NCI-H2227 (cell line): ENCODE data around the gene FAM20B.
A peak's percentile ranks its signal among the peaks of the same experiment; 100 is the strongest.

Experiments
- DNase-seq: peaks from one replicate; lab custom pipeline; 2025; ENCODE audit not compliant: unreplicated experiment; lab: John Stamatoyannopoulos, UW

The FAM20B gene

DNA sequence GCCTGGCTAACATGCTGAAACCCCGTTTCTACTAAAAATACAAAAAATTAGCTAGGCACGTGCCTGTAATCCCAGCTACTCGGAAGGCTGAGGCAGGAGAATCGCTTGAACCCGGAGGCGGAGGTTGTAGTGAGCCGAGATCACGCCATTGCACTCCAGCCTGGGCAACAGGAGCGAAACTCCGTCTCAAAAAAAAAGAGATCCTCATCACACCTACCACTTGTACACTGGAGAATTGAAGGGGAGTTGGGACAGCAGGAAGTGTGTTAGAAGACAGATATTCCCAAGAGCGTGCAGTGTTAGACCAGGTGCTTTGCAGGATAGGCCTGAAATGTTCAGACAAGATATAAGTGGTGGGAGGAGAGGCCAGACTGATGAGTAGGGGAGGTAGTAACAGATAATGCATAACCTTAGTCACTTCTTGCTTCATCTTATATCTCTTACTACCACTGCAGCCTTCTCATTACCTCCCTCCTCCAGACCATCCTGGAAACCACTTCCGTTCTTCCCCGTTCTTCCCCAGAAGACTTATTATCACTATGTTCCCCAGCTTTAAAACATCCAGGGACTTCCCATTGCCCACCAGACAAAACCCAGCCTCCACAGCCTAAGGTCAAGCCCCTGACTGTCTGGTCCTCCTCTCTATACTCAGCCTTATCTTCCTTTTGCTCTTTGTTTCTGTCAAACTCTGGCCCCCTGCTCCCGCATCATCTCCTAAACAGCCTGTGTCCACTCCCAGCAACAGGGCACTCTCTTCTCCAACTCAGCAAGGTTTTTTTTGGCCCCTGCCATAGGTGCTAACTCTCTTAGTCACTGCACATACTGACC is 21.3 kb downstream of the FAM20B start:
- no peak for DNase-seq

DNA sequence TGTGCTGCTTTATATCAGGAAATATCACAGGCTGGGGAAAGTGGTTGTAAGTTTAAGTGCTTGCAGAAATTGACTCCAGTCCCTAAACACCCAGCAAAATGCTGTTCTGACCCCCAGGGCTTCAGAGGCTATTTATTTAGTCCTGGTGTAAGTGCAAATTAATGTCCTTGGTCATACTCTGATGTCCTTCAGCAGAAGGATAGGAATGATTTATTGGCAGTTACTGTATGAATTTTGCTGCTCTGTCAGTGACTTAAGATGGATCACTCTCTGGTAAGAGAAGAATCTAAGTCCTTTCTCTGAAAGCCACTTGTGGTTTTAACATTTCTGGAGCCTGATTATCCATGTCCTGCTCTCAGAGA is 21.9 kb downstream of the FAM20B start:
- peak; percentile 57 for DNase-seq

DNA sequence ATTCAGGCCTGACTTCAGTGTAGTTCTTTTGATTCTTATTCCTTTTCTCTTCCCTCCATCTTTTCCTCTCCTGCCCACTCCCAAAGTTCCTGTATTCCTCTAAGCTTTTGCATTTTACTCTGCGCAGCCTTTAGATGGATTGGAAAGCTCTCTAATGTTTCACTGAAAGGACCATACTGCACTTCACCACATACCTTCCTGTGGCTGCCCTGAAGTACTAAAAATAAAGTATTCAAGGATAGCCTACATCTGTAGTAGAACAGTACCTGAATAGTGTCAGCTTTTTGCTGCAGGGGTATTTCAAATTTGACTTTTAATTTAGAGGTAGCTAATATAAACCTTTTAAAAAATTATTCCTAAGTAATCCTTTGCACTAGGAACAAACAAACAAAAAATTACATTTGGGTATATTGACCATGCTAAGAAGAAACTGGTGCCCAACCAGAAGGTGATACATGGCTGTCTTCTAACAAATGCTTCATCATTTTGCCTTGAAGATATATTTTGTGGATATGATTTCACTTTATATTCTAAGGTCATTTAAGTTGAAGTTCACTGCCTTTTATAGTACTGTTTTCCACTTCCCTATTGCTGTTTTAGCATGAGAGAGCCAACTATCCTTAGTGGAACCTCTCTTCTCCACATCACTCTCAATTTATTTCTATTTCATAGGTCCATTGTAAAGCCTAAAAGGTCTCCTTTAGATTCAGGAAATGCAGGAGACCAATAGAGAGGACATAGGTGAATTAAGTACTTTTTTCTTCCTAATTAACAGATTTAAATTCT is 22.8 kb downstream of the FAM20B start:
- DNase-seq = no peak

DNA sequence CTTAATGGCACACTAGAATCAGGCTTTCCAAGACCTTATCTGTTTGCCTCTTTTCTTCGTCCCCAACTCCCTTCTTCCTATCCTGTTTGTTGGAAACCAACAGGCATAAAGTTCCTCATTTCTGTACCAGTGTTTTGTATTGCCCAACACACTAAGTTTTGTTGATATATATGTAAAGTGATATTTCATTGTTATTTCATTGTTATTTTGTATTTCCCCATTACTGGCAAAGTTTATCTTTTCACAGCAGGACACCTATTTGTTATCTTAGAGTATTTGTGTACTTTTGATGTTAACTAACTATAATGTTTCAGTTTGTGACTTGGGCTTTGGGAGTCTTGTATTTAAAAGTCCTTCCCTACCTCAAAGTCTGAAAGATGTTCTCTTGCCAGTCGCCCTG is 27.1 kb downstream of the FAM20B start:
- DNase-seq = no peak

DNA sequence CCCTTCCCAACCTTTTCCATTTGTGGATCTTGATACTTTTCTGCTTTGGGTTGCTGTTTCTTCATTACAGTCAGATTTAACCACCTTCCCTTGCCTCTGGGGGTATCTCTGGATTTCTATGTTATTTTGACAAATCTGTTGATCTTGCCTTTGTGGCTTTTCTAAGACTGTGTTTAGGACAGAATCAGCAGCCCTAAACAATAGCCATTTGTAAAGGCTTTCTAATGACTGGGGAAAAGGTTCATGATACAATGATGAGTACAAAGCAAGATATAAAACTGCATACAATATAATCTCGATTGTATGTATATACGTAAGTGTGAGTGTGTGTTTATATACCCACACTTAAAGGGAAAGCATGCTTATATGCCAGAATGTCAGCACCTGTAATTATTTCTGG is 27.8 kb downstream of the FAM20B start:
- no peak for DNase-seq

DNA sequence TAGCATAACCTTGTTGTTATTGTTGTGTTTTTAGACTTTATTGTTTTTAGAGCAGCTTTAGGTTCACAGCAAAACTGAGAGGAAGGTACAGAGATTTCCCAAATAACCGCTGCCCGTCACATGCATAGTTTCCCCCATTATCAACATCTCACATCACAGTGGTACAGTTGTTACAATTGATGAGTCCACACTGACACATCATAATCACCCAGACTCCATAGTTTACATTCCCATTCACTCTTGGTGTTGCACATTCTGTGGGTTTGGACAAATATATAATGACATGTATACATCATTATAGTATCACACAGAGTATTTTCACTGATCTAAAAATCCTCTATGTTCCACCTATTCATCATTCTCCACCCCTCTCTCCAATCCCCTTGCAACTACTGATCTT is 30.2 kb downstream of the FAM20B start:
- DNase-seq = no peak

DNA sequence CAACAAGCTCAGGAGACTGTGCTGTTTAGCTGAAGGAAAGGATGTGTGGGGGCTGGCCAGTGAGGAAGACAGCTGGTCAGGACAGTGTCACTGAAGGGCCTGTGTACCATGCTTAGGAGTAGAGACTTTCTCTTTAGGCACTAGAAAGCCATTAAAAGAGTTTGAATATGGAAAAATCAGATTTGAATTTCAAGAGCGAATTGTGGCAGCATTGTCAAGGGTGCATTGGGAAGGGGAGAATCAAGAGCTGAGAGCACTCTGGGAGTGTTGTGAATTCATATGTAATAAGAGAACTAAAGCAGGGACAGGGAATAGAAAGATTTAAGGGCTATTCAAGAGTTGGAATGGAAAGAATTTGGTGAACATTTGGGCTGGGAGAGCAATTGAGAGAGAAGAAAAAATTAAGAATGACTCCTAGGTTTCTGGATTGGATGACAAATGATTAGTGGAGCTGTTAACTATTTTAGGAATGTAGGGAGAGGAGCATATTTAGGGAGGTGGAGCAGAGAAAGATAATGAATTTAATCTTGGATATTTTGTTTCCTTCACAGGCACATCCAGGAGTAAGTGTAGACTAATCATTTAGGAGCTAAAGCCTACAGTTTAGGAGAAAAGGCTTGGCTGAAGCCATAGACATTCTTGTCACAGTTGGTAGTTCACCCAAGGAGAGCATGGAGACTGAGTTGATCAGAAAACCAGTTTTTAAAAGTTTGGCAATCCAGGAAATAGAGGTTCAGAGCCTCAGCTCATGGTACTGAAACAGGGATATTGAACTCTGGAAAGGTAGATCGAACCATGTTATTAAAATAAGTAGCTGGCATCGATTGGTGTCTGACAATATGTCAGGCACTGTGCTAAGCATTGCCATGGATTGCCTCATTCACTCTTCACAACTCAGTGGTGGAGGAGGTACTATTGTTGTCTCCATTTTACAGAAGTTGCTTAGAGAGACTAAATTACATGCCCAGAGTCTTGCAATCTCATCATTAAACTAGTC is 33.1 kb downstream of the FAM20B start:
- no peak for DNase-seq

DNA sequence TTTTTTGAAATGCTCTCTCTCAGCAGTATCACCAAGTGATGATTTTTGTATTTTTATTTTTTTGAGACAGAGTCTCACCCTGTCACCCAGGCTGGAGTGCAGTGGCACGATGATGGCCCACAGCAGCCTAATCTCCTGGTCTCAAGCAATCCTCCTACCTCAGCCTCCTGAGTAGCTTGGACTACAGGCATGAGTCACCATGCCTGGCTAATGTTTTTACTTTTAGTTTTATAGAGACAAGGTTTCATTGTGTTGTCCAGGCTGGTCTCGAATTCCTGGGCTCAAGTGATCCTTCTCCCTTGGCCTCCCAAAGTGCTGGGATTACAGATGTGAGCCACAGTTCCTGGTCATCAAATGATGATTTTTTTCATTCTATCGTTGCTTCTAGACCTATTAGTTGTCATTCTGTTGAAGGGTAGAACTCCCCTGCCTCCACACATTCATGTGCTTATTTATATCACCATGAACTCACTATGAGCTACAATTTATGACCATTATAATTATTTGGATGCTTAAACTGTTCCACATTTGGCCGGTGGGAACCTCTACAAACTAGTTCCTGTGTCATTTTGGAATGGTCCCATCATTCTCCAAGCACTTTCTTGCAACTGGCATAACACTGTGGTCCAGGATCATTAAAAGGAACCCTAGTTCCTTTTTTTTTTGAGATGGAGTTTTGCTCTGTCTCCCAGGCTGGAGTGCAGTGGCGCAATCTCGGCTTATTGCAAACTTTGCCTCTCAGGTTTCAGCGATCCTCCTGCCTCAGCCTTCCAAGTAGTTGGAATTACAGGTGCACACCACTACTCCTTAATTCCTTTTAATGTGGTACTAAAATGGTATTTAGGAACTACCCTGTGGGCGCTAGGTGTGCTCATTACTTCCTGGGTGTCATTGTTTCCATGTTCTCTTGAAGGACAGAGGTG is 35.9 kb downstream of the FAM20B start:
- no peak for DNase-seq

DNA sequence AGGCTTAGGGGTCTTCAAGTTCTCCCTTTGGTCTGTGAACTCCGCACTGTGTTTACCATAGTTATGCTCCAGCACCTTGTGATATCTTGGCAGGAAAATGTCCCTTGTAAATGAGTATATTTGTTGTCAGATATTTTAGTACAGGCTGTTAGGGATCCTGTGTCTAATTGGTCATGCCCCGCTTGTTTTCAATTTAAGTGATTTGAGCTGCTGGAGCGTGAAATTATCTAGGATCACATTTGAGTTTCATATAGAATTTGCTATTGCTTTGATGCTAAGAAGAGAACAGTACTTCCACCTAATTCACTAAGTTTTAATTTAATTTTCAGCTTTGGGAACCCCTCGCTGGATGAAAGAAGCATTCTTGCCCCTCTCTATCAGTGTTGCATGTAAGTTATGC is 40.8 kb downstream of the FAM20B start:
- no peak for DNase-seq

DNA sequence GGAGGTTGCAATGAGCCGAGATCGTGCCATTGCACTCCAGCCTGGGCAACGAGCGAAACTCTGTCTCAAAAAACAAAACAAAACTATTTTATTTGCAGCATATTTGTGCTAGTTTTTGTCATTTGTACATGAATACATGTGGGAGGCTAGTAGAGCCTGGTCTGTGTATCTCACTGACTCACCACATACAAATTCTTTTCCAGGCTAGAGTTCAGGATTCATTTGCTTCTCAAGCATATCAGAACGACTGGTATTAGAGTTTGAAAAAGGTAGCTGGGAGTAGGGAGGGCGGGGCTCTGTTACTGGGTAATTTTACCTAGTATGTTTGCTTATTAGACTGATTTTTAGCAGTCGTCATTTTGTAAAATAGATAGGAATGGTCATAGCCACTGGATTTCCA is 51.7 kb downstream of the FAM20B start:
- no peak for DNase-seq

DNA sequence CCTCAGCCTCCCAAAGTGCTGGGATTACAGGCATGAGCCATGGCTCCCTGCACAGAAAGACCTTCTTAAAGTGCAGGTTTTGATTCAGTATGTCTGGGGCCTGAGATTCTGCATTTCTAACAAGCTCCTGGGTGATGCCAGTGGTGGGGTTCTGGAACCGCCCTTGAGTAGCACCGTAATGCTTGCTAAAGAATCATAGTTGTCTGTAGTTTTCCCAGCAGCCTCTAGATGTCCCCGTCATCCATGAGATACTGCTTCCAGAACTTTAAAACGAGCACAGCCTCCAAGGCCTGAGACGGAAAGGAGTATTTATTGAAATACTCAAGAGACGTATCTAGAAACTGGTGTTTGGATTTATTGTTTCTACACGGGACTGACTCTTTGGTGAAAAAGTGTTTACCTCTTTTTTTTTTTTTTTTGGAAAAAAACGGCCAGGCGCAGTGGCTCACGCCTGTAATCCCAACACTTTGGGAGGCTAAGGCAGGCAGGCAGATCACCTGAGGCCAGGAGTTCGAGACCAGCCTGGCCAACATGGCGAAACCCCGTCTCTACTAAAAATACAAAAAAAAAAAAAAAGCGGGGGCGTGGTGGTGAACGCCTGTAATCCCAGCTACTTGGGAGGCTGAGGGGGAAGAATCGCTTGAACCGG is 53.5 kb downstream of the FAM20B start:
- DNase-seq = peak; percentile 75

DNA sequence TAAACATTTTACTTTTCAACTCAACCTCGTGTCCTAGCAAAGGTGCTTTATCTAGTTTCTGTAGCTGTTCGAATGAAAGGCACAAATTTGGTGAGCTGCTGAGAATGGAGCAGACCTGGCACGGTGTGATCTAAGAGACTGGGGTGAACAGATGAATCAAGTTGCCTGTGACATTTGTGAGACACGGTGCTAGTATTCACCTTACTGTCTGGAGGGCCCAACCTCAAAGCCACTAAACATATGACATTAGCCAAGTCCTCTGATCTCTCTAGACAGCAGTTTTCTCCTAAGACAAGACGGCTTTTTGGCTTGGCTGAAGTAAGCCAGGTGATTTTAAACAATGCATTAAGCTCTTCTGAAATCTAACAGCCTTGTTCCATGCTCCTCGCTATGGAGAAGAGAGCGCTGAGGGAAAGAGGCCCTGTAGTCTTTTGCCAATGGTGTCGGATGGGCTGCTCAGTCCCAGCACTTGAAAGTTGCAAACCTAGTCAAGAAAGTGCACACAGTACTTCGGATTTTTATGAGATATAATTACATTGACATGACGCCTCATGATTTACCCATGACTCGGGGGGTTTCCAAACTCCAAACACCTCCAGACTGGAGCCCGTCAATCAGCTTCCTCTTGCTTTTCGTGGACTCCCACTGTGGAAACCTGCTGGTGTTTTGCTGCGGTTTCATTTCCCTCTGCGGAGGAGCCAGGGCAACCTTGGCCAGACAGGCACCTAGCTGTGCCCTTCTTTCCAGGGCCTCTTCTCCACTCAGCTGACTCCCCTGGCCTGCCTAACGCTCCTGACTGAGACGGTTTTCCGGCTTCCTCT is 55.4 kb downstream of the FAM20B start:
- no peak for DNase-seq

DNA sequence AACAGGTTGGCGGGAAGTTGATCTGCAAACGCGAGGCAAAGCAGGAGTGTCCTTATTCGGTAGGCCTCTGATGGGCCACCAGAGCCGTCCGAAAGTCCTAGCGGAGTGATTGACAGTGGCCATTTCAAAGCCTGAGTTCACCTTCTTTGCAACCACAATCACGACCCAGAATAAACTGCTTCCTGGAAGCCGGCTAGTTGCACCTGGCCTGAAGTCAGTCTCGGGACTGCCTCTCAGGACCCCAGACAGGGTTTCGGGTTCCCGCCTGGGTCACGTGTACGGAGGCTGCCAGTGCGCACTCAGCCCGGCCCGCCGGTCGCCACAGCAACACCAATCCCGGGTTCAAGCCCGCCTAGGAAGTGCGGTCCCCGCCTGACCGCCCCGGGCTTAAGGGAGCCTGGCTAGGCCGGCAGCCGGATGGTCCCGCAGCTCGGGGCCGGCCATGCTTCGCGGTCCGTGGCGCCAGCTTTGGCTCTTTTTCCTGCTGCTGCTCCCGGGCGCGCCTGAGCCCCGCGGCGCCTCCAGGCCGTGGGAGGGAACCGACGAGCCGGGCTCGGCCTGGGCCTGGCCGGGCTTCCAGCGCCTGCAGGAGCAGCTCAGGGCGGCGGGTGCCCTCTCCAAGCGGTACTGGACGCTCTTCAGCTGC is 56.1 kb downstream of the FAM20B start, which contains the start of gene TOR3A:
Gene TOR3A, plus strand, starts transcription at position 384 of the 646 bp plus-strand sequence. Its CDS starts 59 bp downstream, at position 443.
- peak; percentile 84 for DNase-seq

DNA sequence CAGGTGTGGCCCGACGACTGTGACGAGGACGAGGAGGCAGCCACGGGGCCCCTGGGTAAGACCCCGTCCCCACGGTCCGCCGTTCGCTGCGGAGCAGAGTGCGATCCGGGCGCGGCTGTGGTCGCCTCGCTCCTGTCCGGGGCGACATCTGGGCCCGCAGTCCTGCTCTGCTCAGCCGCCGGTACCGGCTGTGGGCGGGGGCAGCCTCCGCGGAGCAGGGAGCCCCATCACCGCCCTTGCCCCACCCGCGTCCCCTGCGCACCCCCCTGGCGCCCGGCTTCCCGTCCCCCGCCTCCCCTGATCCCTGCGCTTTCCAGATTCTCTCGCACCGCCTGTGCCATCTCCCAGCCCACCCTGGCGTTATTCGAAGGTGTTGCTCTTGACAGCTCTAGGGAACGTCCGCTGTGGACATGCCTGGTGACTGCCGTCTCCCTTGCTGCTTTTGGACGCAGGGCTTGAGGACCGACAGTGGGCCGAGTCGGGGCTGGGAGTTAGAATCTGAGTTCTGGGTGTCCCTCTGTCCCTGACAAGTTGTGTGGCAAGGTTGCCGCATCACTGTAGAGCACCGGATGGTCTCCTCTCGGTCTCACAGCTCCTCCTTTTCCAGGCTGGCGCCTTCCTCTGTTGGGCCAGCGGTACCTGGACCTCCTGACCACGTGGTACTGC is 56.8 kb downstream of the FAM20B start:
- peak; percentile 47 for DNase-seq

DNA sequence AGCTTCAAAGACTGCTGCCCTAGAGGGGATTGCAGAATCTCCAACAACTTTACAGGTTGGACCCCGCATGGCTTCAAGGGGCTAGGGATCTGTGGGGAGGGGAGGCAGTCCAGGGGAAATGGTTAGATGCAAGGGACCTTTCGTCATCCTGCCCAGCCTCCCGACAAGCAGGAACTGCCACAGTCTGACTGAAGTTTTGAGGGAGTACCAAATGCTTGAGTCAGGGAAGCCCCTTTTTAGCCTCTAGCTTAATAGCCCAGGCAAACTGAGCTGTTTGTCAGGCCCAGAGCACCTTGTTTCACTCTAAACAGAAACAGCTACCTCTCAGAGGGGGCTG is 57.3 kb downstream of the FAM20B start:
- no peak for DNase-seq

DNA sequence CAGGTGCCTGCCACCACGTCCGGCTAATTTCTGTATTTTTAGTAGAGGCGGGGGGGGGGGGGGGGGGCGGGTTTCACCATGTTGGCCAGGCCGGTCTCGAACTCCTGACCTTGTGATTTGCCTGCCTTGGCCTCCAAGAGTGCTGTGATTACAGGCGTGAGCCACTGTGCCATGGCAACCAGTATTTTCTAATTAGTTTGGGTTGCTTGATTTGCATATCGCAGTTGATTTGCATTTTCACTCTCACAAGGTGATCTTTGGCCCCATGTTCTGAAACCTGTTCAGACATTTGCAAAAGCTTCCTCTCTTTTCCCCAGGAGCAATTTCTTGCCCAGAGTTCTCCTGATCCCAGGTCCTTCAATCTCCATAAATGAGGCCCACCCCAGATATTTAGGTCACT is 57.8 kb downstream of the FAM20B start:
- no peak for DNase-seq

DNA sequence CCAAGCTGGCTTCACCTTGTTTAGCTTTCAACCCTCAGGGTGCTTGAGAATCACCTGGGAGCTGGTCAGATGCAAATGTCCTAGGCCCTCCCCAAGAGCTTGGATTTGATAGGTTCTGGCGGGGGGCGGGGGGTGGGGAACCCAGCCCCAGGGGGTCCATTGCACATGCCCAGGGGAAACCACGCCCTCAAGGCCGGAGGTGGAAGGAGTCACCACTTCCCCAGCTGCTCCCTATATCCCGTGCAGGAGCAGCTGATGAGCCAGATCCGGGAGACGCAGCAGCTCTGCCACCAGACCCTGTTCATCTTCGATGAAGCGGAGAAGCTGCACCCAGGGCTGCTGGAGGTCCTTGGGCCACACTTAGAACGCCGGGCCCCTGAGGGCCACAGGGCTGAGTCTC is 62.0 kb downstream of the FAM20B start:
- DNase-seq = no peak
